GM19193 (cell line): Measurements from ENCODE around the gene VWA5B1.

ENCODE experiments used
- POLR2A ChIP-seq: IDR thresholded peaks from 4 replicates; pipeline ENCODE4 v1.6.1; 2011; ENCODE audit not compliant: insufficient read depth, insufficient read length; ENCODE audit errors: extremely low read depth

Gene VWA5B1

DNA sequence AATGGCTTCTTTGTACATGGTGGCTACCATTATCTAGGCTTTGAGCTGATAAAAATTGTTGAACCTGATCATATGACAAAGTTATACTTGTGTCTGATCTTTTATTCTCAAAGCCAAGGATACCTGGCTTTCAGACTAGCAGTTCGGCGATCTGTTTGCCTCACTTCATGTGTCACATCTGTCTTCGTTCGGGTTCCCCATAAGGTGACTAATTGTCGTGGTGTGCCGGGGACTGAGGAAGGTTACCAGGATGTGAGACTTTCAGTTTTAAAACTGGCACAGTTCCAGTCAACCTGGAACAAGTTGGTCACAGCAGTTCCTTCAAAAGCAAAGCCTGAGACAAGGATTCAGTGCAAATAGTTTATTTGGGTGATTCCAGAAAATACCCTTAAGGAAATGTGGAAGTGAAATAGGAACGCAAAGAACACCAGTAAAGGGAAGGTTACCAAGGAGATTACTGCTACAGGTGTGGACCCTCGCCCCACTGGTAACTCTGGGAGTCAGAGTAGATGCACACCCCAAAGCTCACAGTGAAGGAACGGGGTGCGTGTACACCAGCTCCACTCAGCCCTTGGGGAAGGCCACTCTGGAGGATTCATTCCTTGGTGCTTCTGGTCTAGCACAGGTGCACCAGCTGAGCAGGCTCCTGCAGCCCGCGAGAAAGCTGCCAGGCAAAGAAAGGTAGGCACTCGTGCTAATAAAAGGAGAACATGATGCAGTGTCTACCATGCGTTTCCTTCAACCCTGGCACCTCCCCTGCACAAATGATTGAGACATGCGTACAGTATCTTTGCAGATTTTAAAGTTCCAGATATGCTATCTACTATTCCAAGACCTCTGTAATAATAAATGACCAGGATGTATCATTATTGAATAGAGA is 69.0 kb downstream of the VWA5B1 start:
- no peak for TF ChIP-seq POLR2A

DNA sequence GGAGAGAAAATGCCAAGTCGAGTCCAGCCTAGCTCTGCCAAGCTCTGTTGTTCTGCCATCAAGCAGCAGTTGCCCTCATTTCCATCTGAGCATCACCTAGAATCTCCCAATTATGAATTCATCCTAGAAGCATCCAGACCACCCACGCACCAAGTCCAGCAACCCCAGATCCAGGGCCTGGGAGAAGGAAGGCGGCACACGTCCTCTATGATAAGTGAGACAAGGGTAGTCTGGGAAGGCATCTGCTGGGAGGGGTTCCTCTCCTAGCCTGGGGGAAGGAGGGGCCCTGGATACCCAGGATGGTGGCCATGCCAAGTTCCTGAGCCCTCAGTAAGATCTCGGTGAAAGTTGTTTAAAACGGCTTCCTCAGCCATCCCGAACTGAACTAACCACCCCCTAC is 70.7 kb downstream of the VWA5B1 start:
- no peak for TF ChIP-seq POLR2A

DNA sequence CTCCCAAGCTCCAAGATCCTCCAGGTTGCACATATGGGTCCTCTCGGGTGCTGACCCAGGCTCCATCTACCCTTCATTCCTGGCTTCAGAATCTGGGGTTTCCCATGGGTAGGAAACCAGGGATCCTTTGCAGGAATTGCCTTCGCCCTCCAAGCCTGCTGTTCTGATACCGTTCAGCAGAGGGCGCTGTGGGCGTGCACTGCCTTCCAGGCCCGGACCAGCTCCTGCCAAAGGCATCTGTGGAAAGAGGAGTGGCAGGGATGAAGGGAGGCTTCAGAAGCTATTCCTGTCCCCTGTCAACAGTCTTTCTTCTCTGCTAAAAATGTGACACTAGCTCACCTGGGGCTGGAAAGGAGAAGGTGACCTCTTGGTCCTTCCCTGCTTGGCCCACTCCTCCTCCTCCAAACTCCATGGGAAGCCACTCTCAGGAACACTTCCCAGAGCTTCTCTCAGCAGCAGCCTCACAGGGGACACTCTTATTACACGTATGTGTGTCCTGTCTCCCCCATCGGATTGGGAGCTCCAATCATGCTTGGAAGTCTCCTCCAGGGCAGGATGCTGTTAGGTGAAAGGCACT is 71.2 kb downstream of the VWA5B1 start:
- TF ChIP-seq POLR2A = no peak

DNA sequence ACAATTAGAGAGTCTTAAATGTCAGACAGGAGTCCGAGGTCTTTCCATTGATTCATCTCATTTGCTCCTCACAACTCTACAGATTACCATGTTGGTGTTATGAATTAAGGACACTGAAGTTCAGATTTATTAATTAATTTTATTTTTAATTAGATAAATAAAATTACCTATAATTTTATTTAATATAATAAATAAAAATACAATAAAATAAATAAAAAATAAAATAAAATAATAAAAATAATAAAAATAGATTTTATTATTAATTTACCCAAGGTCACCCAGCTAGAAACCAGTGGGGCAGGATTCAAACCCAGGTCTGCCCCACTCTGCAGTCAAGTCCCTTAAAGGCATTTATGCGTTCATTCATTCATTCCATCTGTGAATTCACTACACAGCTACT is 72.2 kb downstream of the VWA5B1 start:
- no peak for TF ChIP-seq POLR2A

DNA sequence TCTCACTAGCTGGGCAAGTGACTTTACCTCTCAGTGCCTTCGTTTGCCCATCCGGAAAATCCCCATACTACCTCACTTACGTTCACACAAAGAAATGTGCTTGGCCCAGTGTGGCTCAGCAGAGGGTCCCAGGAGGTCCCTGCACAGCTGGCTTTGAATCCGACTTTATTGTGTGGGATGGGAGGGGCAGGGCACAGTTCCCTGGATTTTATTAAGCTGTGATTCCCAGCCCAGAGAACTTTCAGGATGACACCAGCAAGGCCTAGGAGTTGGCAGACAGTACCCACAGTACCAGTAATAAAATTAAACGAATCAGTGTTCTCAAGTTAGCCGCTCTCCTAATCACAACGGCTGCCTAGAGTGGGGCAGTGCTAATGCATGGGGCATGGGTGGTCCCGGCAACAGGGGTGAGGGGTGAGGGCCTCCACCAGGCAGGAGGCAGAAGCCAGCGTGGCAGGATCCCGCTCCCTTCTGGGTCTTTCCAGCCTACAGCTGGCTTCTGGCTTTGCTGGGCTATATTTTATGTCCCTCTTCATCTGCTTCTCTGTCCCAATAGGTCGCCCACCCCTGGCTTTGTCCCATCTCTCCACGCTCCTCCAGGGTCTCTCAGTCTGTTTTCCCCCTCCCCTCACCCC is 74.9 kb downstream of the VWA5B1 start:
- TF ChIP-seq POLR2A = no peak

DNA sequence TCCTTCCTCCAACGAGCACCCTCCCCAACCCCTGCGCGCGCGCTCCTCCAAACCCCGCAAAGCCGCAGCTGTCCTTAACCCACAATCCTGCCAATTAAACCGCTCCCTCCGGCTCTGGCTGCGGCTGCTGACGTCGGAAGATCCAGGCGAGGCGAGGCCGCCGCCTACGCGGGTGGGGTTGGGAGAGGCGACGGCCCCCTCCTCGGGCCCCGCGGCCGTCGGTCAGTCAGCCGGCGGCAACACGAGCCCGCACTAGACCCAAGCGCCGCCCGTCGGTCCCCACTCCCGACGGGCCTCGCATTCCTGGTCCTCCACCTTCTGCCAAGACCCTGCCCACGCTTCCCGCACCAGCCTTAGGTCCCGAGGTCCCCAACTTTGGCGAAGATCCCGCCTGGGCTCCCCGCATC is 75.4 kb downstream of the VWA5B1 start:
- TF ChIP-seq POLR2A = no peak

DNA sequence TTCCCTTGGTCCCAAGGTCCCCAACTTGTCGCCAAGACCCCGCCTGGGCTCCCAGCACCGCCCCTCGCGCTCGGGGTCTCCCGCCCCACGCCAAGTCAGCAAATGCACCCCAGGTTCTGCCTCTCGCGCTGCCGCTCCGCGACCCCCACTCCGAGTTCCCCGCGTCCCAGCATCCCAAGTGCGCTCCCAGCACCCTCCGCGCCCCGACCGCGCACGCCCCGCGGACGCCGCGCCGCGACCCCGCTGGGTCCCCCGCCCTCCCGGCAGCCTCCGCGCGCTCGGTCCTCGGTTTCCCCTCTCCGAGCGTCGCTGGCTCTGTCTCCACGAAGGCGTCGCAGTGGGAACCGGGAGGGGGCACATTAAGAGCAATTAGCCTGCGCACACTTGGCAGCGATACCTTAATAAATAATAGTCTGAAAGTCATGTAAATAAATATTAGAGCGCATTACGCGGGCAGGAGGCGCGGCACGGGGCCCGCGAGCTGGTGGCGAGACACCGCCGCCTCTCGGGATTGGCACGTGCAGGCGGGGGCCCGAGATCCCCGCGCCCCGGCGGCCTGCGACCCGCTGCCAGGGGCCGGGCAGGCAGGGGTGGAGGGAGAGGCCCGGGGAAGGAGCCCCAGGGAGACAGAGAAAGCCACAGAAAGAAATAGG is 75.9 kb downstream of the VWA5B1 start:
- TF ChIP-seq POLR2A = no peak

DNA sequence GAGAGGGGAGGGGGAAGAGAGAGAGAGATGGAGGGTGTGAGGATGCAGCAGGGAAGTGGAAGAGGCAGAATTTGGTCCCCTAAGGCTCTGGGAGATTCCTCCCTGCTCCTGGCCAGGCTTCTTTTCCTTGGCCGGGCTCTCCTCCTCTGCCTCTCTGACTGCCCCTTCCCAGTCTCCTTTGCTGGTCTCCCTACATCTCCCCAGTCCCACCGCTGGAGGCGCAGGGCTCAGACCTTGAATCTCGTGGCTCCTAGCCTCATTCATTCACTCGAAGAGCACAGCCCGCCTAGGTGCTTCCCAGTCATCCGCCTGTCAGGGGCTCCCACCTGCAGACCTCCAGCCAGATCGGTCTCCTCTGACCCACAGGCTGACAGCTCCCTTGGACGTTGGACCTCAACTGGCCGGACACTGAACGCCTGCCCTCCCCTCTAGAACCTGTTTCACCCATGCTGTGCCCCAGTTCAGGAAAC is 76.5 kb downstream of the VWA5B1 start:
- TF ChIP-seq POLR2A = no peak

DNA sequence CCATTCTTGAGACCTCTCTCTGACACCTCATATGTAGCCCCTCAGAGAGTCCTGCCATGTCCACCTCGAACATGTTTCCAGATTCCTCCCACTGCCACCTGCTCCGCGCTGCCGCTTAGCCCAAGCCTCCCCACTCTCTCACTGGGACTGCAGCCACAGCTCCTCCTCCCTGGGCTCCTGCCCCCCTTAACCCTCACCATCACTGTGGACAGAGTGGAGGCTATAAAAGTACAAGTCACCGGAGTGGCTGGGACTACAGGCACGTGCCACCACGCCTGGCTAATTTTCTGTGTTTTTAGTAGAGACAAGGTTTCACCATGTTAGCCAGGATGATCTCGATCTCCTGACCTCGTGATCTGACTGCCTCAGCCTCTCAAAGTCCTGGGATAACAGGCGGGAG is 77.0 kb downstream of the VWA5B1 start:
- TF ChIP-seq POLR2A = no peak

DNA sequence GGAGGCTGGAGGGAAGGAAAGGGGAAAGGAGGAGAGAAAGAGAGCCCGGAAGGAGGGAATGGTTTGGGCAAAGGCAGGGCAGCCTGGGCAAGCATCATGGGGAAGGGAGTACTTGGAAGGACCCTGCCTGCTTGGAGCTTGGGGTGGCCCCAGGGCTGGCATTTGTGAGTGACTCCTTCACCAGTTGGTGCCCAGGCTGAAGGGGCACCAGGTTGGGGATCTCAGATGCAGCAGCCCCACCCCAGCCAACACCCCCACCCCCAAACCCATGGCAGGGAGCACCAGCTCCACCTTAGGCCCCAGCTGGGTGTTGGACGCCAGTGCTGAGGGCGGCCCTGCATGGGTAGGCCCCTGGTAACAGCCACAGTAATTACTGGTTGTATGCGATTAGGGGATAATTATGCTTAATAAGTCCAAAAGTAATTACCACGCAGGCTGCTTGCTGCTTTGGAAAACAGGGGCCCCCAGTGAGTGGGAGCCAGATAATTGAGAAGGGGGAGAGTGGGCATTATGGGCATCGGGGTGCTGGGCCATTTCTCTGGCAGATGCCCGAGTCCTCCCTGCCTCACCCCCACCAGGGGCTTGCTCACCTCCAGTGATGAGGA is 78.3 kb downstream of the VWA5B1 start:
- no peak for TF ChIP-seq POLR2A

DNA sequence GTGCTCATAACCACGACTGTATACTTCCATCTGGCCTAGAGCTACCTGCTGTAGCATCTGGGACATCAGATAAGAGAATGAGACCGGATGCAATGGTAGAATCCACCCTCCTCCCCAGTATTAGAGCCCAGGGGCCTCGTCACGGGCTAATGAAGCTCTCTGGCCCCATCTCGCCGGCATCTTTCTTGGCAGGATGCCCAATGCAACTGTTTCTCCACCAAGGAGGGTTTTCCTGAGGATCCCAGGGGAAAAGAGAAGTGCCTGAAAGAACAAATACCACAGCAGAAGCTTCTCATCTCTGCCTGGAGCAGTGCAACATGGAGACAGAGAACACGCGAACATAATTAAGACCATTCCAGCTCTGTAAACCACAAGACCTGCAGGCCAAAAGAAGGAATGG is 80.0 kb downstream of the VWA5B1 start:
- no peak for TF ChIP-seq POLR2A

DNA sequence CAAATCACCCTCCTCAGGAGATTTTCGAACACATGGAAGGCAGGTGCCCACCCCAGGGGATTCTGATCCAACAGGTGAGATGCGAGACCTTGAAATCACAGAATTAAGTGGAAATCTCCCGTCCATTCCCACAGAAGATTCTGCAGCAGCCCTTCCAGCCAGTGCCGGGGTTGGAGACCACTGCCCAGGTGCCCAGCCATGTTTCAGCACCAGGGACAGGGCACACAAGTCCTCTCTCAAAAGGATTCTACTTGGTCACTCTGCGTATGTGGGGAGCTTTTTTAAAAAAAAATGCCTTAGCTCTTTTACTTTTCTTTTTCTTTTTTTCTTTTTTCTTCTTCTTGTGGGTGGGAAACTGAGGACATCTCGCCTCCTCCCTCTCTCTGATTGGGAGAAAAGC is 80.7 kb downstream of the VWA5B1 start:
- no peak for TF ChIP-seq POLR2A

DNA sequence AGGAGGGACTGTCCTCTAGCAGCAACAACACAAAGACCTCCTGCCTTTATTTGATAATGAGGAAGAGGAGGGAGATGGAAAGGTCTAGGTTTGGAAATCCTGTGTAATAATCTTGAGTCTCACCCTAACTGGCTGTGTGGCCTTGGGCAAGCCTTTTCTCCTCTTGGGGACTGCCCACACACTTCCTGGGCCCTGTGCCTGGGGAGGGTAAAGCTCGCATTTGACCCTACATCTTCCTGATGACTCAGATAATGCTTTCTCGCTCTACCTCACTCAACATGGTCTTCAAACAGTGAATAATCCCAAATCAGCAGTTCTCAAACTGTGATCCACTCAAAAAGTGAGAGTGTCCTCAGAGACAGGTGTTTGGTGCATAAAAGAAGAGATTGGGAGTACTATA is 81.2 kb downstream of the VWA5B1 start:
- no peak for TF ChIP-seq POLR2A

DNA sequence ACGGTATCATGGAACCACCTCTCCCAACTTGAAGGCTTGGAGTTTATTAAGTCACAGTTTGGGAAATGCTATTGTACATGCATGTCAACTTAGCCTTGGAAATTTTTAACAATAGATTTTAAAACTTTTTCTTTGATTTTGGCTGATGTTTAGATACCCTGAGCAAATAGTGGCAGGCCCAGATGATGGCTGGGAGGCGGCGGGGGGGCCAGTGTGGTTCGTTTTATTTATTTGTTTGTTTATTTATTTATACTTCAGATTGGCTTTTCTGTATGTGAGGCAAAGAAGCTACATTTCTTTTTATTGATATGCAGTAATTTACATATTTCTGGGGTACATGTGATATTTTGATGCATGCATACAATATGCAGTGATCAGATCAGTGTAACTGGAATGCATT is 82.0 kb downstream of the VWA5B1 start:
- no peak for TF ChIP-seq POLR2A

DNA sequence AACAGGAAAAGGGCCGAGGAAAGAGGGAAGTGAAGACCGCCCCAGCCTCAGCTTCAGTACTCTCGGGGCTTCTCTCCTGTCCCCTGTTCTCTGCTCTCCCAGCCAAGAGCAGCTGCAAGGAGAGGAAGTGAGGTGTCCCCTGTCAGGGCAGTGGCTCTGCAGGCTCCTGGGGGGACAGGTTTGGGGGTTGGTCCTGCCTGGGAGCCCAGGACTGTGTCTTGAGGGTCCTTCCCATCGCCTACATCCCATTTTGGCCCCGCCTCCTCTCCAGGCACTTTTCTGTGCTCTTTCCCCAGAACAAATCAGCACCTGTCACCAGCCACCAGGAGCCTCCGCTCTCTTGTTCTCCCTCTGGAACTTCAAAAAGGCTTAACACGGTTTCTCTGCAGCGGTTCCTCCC is 82.6 kb downstream of the VWA5B1 start:
- TF ChIP-seq POLR2A = no peak
